Activated B cell treated with CpG ODN at 0.5 μM for 24 hours (primary cell): ENCODE data around the gene GPR183. TPM values are rescaled to one million over a fixed set of nuclear protein-coding genes. Genes with fewer than 3 reads are reported as not detected.

Experiments used
- ATAC-seq: fragments of 200-7000 bp; cut with Tn5 transposase; one replicate; pipeline ENCODE4 v1.10.0; 2021; ENCODE audit warnings: low read depth, mild to moderate bottlenecking, moderate library complexity
- CTCF ChIA-PET: fragments of 350-600 bp; sonication (Branson Sonifier 250); formaldehyde crosslinking; loops from one replicate; lab custom pipeline; 2021; ENCODE audit warnings: antibody characterized with exemption; lab: Charles Lee
- POLR2A ChIA-PET: fragments of 350-600 bp; sonication (Branson Sonifier 250); formaldehyde crosslinking; loops from one replicate; lab custom pipeline; 2021; ENCODE audit warnings: antibody characterized with exemption; lab: Charles Lee
- DNase-seq: peaks from one replicate; pipeline ENCODE4 v3.0.0; 2022
- H3K27ac Mint-ChIP-seq: one replicate; pipeline ENCODE4 v1.8.0; 2020; ENCODE audit warnings: mixed read lengths
- H3K27me3 Mint-ChIP-seq: one replicate; pipeline ENCODE4 v1.8.0; 2021; ENCODE audit warnings: mixed read lengths
- H3K36me3 Mint-ChIP-seq: one replicate; pipeline ENCODE4 v1.8.0; 2021; ENCODE audit warnings: low read depth, mixed read lengths
- H3K4me1 Mint-ChIP-seq: one replicate; pipeline ENCODE4 v1.8.0; 2021; ENCODE audit warnings: mixed read lengths
- H3K4me3 Mint-ChIP-seq: one replicate; pipeline ENCODE4 v1.8.0; 2020; ENCODE audit warnings: mild to moderate bottlenecking, mixed read lengths
- H3K9me3 Mint-ChIP-seq: one replicate; pipeline ENCODE4 v1.8.0; 2020; ENCODE audit warnings: mixed read lengths
- CTCF ChIP-seq: fragments of 200-600 bp; IDR thresholded peaks from one replicate; pipeline ENCODE4 v1.8.0; 2022; ENCODE audit warnings: antibody characterized with exemption, mild to moderate bottlenecking
- intact Hi-C: fragments of 100-400 bp; cut with micrococcal nuclease; formaldehyde crosslinking; loops from one replicate; pipeline ENCODE4 v1.15.1; 2024
- total RNA-seq: library from RNA; stranded (reverse); gene quantifications from 2 replicates; pipeline ENCODE4 v1.2.3, GENCODE V29; 2022

The GPR183 gene
- total RNA-seq, 1 donor from 2014 or later = 84.5 TPM

GRCh38 chr13:99267927-99268326, 39.3 kb downstream of the GPR183 start:
- ATAC-seq (no peak), DNase-seq (no peak)
- no peak overlapping the region for H3K4me3 Mint-ChIP-seq
- intact Hi-C loops = loop anchor here (2.0 to 5.0 kb wide), 2 partner anchors 401 to 967 kb away; no protein-coding TSS in a partner anchor
- H3K36me3 Mint-ChIP-seq = peaks cover 27% of the 10 kb centered on the region
- no peaks in the 10 kb centered on the region for H3K27me3 Mint-ChIP-seq
- H3K4me1 Mint-ChIP-seq = peaks cover 69% of the 10 kb centered on the region
- no peak for TF ChIP-seq CTCF
- H3K9me3 Mint-ChIP-seq = peaks cover 6% of the 10 kb centered on the region
- no peak overlapping the region for H3K27ac Mint-ChIP-seq
- ChIA-PET POLR2A (interaction anchor here (0.5 to 5.6 kb wide), 6 partner anchors 66 to 967 kb away, joined by 3 to 77 read pairs (median 16); partner anchors contain the start of gene UBAC2), CTCF (interaction anchor here (0.9 to 10.6 kb wide), 14 partner anchors 9 to 427 kb away, joined by 3 to 370 read pairs (median 15); partner anchors contain the start of gene UBAC2)

GRCh38 chr13:99266827-99267226, 40.4 kb downstream of the GPR183 start:
- DNase-seq (no peak), ATAC-seq (no peak)
- POLR2A ChIA-PET = interaction anchor here (1.0 to 5.6 kb wide), 3 partner anchors 64 to 167 kb away, joined by 3 to 77 read pairs (median 4); partner anchors contain the start of gene UBAC2
- Mint-ChIP-seq H3K27me3 (no peaks in the 10 kb centered on the region), H3K4me1 (peaks cover 73% of the 10 kb centered on the region), H3K27ac (no peak overlapping the region), H3K4me3 (no peak overlapping the region), H3K9me3 (no peaks in the 10 kb centered on the region), H3K36me3 (peaks cover 26% of the 10 kb centered on the region)
- CTCF ChIA-PET = interaction anchor here (1.1 to 10.6 kb wide), 14 partner anchors 11 to 426 kb away, joined by 3 to 370 read pairs (median 18); partner anchors contain the start of gene UBAC2
- intact Hi-C loops = loop anchor here (1.0 to 5.0 kb wide), 4 partner anchors 71 to 427 kb away; no protein-coding TSS in a partner anchor
- no peak for TF ChIP-seq CTCF

GRCh38 chr13:99265821-99266426, 41.3 kb downstream of the GPR183 start:
- DNase-seq (no peak), ATAC-seq (peak; percentile 52)
- intact Hi-C loops = loop anchor here (1.0 to 5.0 kb wide), 4 partner anchors 70 to 426 kb away; no protein-coding TSS in a partner anchor
- H3K27me3 Mint-ChIP-seq = no peaks in the 10 kb centered on the region
- TF ChIP-seq CTCF = no peak
- ChIA-PET CTCF (interaction anchor here (0.6 to 10.6 kb wide), 36 partner anchors 8 to 612 kb away, joined by 3 to 370 read pairs (median 4); partner anchors contain the start of genes GPR18 and UBAC2), POLR2A (interaction anchor here (0.7 to 5.6 kb wide), 7 partner anchors 18 to 168 kb away, joined by 3 to 77 read pairs (median 4); partner anchors contain the start of gene UBAC2)
- no peaks in the 10 kb centered on the region for H3K9me3 Mint-ChIP-seq
- H3K36me3 Mint-ChIP-seq = peaks cover 28% of the 10 kb centered on the region
- peaks cover 73% of the 10 kb centered on the region for H3K4me1 Mint-ChIP-seq
- peak overlapping the region; percentile 21 for H3K27ac Mint-ChIP-seq
- no peak overlapping the region for H3K4me3 Mint-ChIP-seq

- Mint-ChIP-seq H3K4me3 (no peak overlapping the region), H3K27me3 (no peaks in the 10 kb centered on the region), H3K4me1 (peaks cover 73% of the 10 kb centered on the region), H3K27ac (peak overlapping the region; percentile 21), H3K9me3 (no peaks in the 10 kb centered on the region), H3K36me3 (peaks cover 28% of the 10 kb centered on the region)
- CTCF ChIA-PET = interaction anchor here (0.7 to 10.6 kb wide), 27 partner anchors 10 to 425 kb away, joined by 3 to 370 read pairs (median 5); partner anchors contain the start of gene UBAC2
- POLR2A ChIA-PET = interaction anchor here (1.0 to 5.6 kb wide), 5 partner anchors 19 to 111 kb away, joined by 4 to 77 read pairs (median 7); partner anchors contain the start of gene UBAC2
- intact Hi-C loops = loop anchor here (5.0 kb wide), 1 partner anchor 398 kb away; no protein-coding TSS in a partner anchor
- ATAC-seq (no peak), DNase-seq (no peak)
- no peak for TF ChIP-seq CTCF
Observed at GRCh38 chr13:99265162-99265800, 41.9 kb downstream of the GPR183 start.
